SH-SY5Y (cell line): ENCODE data around the gene LEFTY2.

Source experiments
- GATA2 ChIP-seq: IDR thresholded peaks from 2 replicates; pipeline ENCODE4 v1.6.1; 2011; ENCODE audit warnings: mild to moderate bottlenecking, low read depth, low read length
- GATA3 ChIP-seq: IDR thresholded peaks from 2 replicates; pipeline ENCODE4 v1.6.1; 2011; ENCODE audit warnings: low read depth, mild to moderate bottlenecking, low read length, moderate library complexity

GRCh38 chr1:225944951-225945350 lies 3.9 kb upstream of the LEFTY2 start:
- TF ChIP-seq GATA2 = no peak
- no peak for TF ChIP-seq GATA3
